ENCODE measurements around the gene NTN5. TPM values are rescaled to one million over a fixed set of nuclear protein-coding genes. Genes with fewer than 3 reads are reported as not detected.

The NTN5 gene
- polyA plus RNA-seq, 4 donors, result 0.83 to 1.9 (median 1.2) TPM

- no peak for DNase-seq (ENCODE audit: low read depth in 4 of 4, low spot score in 3 of 4)
Observed at GRCh38 chr19:48618278-48618915, 54.4 kb downstream of the NTN5 start.

GRCh38 chr19:48617146-48617937 is 55.5 kb downstream of the NTN5 start:
- DNase-seq (ENCODE audit: low read depth in 4 of 4, low spot score in 3 of 4), result no peak

GRCh38 chr19:48616491-48617056 is 56.2 kb downstream of the NTN5 start:
- DNase-seq (ENCODE audit: low read depth in 4 of 4, low spot score in 3 of 4), result no peak

- no peak for DNase-seq (ENCODE audit: low read depth in 4 of 4, low spot score in 3 of 4)
Observed at GRCh38 chr19:48616041-48616436, 56.8 kb downstream of the NTN5 start.

- no peak for DNase-seq (ENCODE audit: low read depth in 4 of 4, low spot score in 3 of 4)
Observed at GRCh38 chr19:48615231-48616040, 57.4 kb downstream of the NTN5 start.

GRCh38 chr19:48614436-48615230 is 58.2 kb downstream of the NTN5 start, which contains the start of gene FAM83E:
Gene FAM83E, minus strand, starts transcription at chr19:48615076. Its CDS starts 1,704 bp downstream, at chr19:48613372.
- DNase-seq (ENCODE audit: low read depth in 4 of 4, low spot score in 3 of 4), result no peak

GRCh38 chr19:48613852-48614435 is 58.9 kb downstream of the NTN5 start:
- no peak for DNase-seq (ENCODE audit: low read depth in 4 of 4, low spot score in 3 of 4)

GRCh38 chr19:48613024-48613851 is 59.6 kb downstream of the NTN5 start:
- DNase-seq (ENCODE audit: low read depth in 4 of 4, low spot score in 3 of 4), result no peak

- no peak for DNase-seq (ENCODE audit: low read depth in 4 of 4, low spot score in 3 of 4)
Observed at GRCh38 chr19:48611872-48612271, 60.9 kb downstream of the NTN5 start.

Other genes with a start within 250 kb of the NTN5 start
- 10 to 100 TPM; 18.0 to 28.1 (median 24.7) TPM for gene GRWD1, start 227.0 kb downstream of the NTN5 start, polyA plus RNA-seq (ENCODE audit: insufficient read length in 4 of 4)
- gene KCNJ14, start 217.4 kb downstream of the NTN5 start, polyA plus RNA-seq (ENCODE audit: insufficient read length in 4 of 4), result 1 to 10 TPM in 1 of 4 donors, under 1 TPM in 3; 0.54 to 1.2 (median 0.85) TPM
- gene CYTH2, start 203.6 kb downstream of the NTN5 start, polyA plus RNA-seq (ENCODE audit: insufficient read length in 4 of 4), result 100 to 1,000 TPM in 1 of 4 donors, 10 to 100 TPM in 3; 72.4 to 106 (median 78.0) TPM
- gene LMTK3, start 161.2 kb downstream of the NTN5 start, polyA plus RNA-seq (ENCODE audit: insufficient read length in 4 of 4), result 1 to 10 TPM in 3 of 4 donors, under 1 TPM in 1; 0.41 to 5.3 (median 2.0) TPM
- under 1 TPM; 0.10 to 0.60 (median 0.39) TPM for gene SULT2B1, start 120.8 kb downstream of the NTN5 start, polyA plus RNA-seq (ENCODE audit: insufficient read length in 4 of 4)
- gene SPACA4, start 66.3 kb downstream of the NTN5 start, polyA plus RNA-seq (ENCODE audit: insufficient read length in 4 of 4), result under 1 TPM in 1 of 4 donors, not detected in 3; 0.15 TPM
- 1 to 10 TPM in 2 of 4 donors, under 1 TPM in 1, not detected in 1; 0.79 to 3.4 (median 1.9) TPM for gene FAM83E, start 57.9 kb downstream of the NTN5 start, polyA plus RNA-seq (ENCODE audit: insufficient read length in 4 of 4)
- 1,000 to 10,000 TPM; 1,033 to 1,349 (median 1,082) TPM for gene RPL18, start 53.8 kb downstream of the NTN5 start, polyA plus RNA-seq (ENCODE audit: insufficient read length in 4 of 4)
- 10 to 100 TPM in 3 of 4 donors, 1 to 10 TPM in 1; 8.4 to 34.8 (median 17.7) TPM for gene SPHK2, start 53.5 kb downstream of the NTN5 start, polyA plus RNA-seq (ENCODE audit: insufficient read length in 4 of 4)
- gene DBP, start 35.6 kb downstream of the NTN5 start, polyA plus RNA-seq (ENCODE audit: insufficient read length in 4 of 4), result 10 to 100 TPM in 3 of 4 donors, 1 to 10 TPM in 1; 9.8 to 17.3 (median 13.9) TPM
- gene CA11, start 26.8 kb downstream of the NTN5 start, polyA plus RNA-seq (ENCODE audit: insufficient read length in 4 of 4), result 10 to 100 TPM; 18.2 to 58.7 (median 27.4) TPM
- gene FUT2, start 23.0 kb upstream of the NTN5 start, polyA plus RNA-seq (ENCODE audit: insufficient read length in 4 of 4), result 1 to 10 TPM; 1.3 to 4.5 (median 2.5) TPM
- 10 to 100 TPM in 1 of 4 donors, 1 to 10 TPM in 3; 4.5 to 13.3 (median 8.5) TPM for gene MAMSTR, start 46.7 kb upstream of the NTN5 start, polyA plus RNA-seq (ENCODE audit: insufficient read length in 4 of 4)
- 10 to 100 TPM; 11.5 to 17.3 (median 13.1) TPM for gene RASIP1, start 67.6 kb upstream of the NTN5 start, polyA plus RNA-seq (ENCODE audit: insufficient read length in 4 of 4)
- gene IZUMO1, start 73.9 kb upstream of the NTN5 start, polyA plus RNA-seq (ENCODE audit: insufficient read length in 4 of 4), result under 1 TPM; 0.08 to 0.53 (median 0.37) TPM
- 1 to 10 TPM in 3 of 4 donors, under 1 TPM in 1; 0.67 to 3.5 (median 3.2) TPM for gene FUT1, start 79.6 kb upstream of the NTN5 start, polyA plus RNA-seq (ENCODE audit: insufficient read length in 4 of 4)
- not detected for gene FGF21, start 82.5 kb upstream of the NTN5 start, polyA plus RNA-seq (ENCODE audit: insufficient read length in 4 of 4)
- 10 to 100 TPM; 19.5 to 58.6 (median 32.0) TPM for gene BCAT2, start 138.0 kb upstream of the NTN5 start, polyA plus RNA-seq (ENCODE audit: insufficient read length in 4 of 4)
- 10 to 100 TPM in 3 of 4 donors, 1 to 10 TPM in 1; 8.3 to 38.2 (median 26.3) TPM for gene HSD17B14, start 163.5 kb upstream of the NTN5 start, polyA plus RNA-seq (ENCODE audit: insufficient read length in 4 of 4)
- 10 to 100 TPM; 19.8 to 60.5 (median 27.7) TPM for gene PLEKHA4, start 195.6 kb upstream of the NTN5 start, polyA plus RNA-seq (ENCODE audit: insufficient read length in 4 of 4)
- 100 to 1,000 TPM in 1 of 4 donors, 10 to 100 TPM in 3; 30.6 to 343 (median 32.6) TPM for gene PPP1R15A, start 199.4 kb upstream of the NTN5 start, polyA plus RNA-seq (ENCODE audit: insufficient read length in 4 of 4)
- 1 to 10 TPM in 3 of 4 donors, under 1 TPM in 1; 0.60 to 1.5 (median 1.3) TPM for gene TULP2, start 225.7 kb upstream of the NTN5 start, polyA plus RNA-seq (ENCODE audit: insufficient read length in 4 of 4)
- 100 to 1,000 TPM; 223 to 314 (median 261) TPM for gene NUCB1, start 227.3 kb upstream of the NTN5 start, polyA plus RNA-seq (ENCODE audit: insufficient read length in 4 of 4)